GM12878 (cell line): ENCODE results near the gene SMIM22. TPM values are rescaled to one million over a fixed set of nuclear protein-coding genes. Genes with fewer than 3 reads are reported as not detected.
A peak's percentile ranks its signal among the peaks of the same experiment; 100 is the strongest.

ENCODE experiments used
- ATAC-seq: fragments of 200-7000 bp; cut with Tn5 transposase; 3 replicates; pipeline ENCODE4 v1.9.1; 2020; ENCODE audit warnings: mild to moderate bottlenecking, moderate library complexity
- BruUV-seq: library from RNA; stranded (reverse); fragments of 400-500 nt; replicated peaks from 2 replicates; lab custom pipeline; 2021; lab: Mats Ljungman, UMichigan
- CTCF ChIA-PET: fragments of 300-600 bp; sonication (Branson Sonifier 250); formaldehyde crosslinking; extraction: SDS; loops from one replicate; lab custom pipeline; 2021; ENCODE audit warnings: inconsistent platforms; lab: Yijun Ruan, JAX
- POLR2A ChIA-PET: fragments of 350-600 bp; formaldehyde crosslinking; extraction: SDS; loops from one replicate; lab custom pipeline; 2021; ENCODE audit warnings: inconsistent platforms; lab: Charles Lee
- RAD21 ChIA-PET: fragments of 300-600 bp; sonication (Branson Sonifier 250); formaldehyde crosslinking; loops from one replicate; lab custom pipeline; 2023; ENCODE audit warnings: antibody characterized with exemption; ENCODE audit not compliant: unreplicated experiment; lab: Charles Lee
- SMC1A ChIA-PET: fragments of 300-600 bp; sonication (Branson Sonifier 250); formaldehyde crosslinking; loops from one replicate; lab custom pipeline; 2023; ENCODE audit not compliant: unreplicated experiment, uncharacterized antibody; lab: Charles Lee
- DNase-seq: peaks from one replicate; pipeline ENCODE4 v3.0.0-alpha.2; 2011; ENCODE audit warnings: low read depth, low spot score
- FAIRE-seq: peaks from 3 replicates; lab custom pipeline; 2011; peaks lifted over from hg19 to GRCh38; lab: Jason Lieb, UNC
- H2AFZ ChIP-seq: 2 replicates; pipeline ENCODE4 v1.6.0; 2011; ENCODE audit warnings: low read depth, low read length, control low read depth; ENCODE audit not compliant: control insufficient read depth
- H3K27ac ChIP-seq: 2 replicates; pipeline ENCODE4 v1.5.1; 2011; ENCODE audit warnings: control low read depth; ENCODE audit not compliant: control insufficient read depth, insufficient read depth
- H3K27me3 ChIP-seq, 2 experiments: replicated peaks in 1 of 2; 2 replicates each; pipeline versions ENCODE4 v1.6.0 to v1.6.1; 2011; ENCODE audit warnings: low read length in 1 of 2; ENCODE audit not compliant: control insufficient read depth in 2 of 2, insufficient read depth in 2 of 2
- H3K36me3 ChIP-seq, 2 experiments: 2 replicates each; pipeline ENCODE4 v1.5.1; 2011; ENCODE audit warnings: low read length in 1 of 2; ENCODE audit not compliant: control insufficient read depth in 2 of 2, insufficient read depth in 2 of 2
- H3K4me1 ChIP-seq: 2 replicates; pipeline ENCODE4 v1.6.1; 2011; ENCODE audit warnings: mild to moderate bottlenecking, low read length, moderate library complexity, mixed read lengths; ENCODE audit not compliant: control insufficient read depth, insufficient read depth
- H3K4me2 ChIP-seq: 2 replicates; pipeline ENCODE4 v1.6.0; 2011; ENCODE audit warnings: control low read depth; ENCODE audit not compliant: control insufficient read depth, insufficient read depth
- H3K4me3 ChIP-seq: fragments of 200-600 bp; sonication (generic); 2 replicates; pipeline ENCODE4 v1.5.1; 2016
- H3K79me2 ChIP-seq: 2 replicates; pipeline ENCODE4 v1.6.0; 2011; ENCODE audit warnings: low read length; ENCODE audit not compliant: control insufficient read depth, insufficient read depth
- H3K9ac ChIP-seq: 2 replicates; pipeline ENCODE4 v1.8.0; 2011; ENCODE audit warnings: low read length, control low read depth, mixed read lengths; ENCODE audit not compliant: control insufficient read depth, insufficient read depth
- H3K9me3 ChIP-seq: replicated peaks from 3 replicates; pipeline ENCODE4 v1.5.1; 2011; ENCODE audit warnings: mild to moderate bottlenecking, low read length; ENCODE audit not compliant: control insufficient read depth, insufficient read depth
- H4K20me1 ChIP-seq: 2 replicates; pipeline ENCODE4 v1.6.0; 2011; ENCODE audit not compliant: control insufficient read depth, insufficient read depth
- FOS ChIP-seq: IDR thresholded peaks from 3 replicates; pipeline ENCODE4 v1.6.1; 2011; ENCODE audit warnings: borderline replicate concordance; ENCODE audit not compliant: insufficient read length; ENCODE audit errors: extremely low read depth
- HCFC1 ChIP-seq: fragments of 150-350 bp; IDR thresholded peaks from 2 replicates; pipeline ENCODE4 v1.6.1; 2014; ENCODE audit warnings: low read length
- HDAC2 ChIP-seq: fragments of 200-600 bp; sonication (generic); IDR thresholded peaks from 2 replicates; pipeline ENCODE4 v1.6.1; 2017
- HDAC6 ChIP-seq: fragments of 200-600 bp; sonication (generic); IDR thresholded peaks from one replicate; pipeline ENCODE4 v1.8.0; 2017; ENCODE audit warnings: antibody characterized with exemption; ENCODE audit not compliant: unreplicated experiment
- NRF1 ChIP-seq: conservative IDR thresholded peaks from 2 replicates; pipeline ENCODE4 v1.6.1; 2011; ENCODE audit warnings: mild to moderate bottlenecking, low read depth, low read length, improper control_type of control experiment
- PAX8 ChIP-seq: fragments of 450-650 bp; IDR thresholded peaks from 2 replicates; pipeline ENCODE4 v1.6.1; 2017; ENCODE audit warnings: mild to moderate bottlenecking, moderate library complexity
- RB1 ChIP-seq: fragments of 450-650 bp; formaldehyde crosslinking; IDR thresholded peaks from 2 replicates; pipeline ENCODE4 v1.6.1; 2017; ENCODE audit warnings: mild to moderate bottlenecking, borderline replicate concordance
- SMAD1 ChIP-seq: fragments of 450-650 bp; IDR thresholded peaks from 2 replicates; pipeline ENCODE4 v1.6.1; 2018; ENCODE audit warnings: mild to moderate bottlenecking, low read depth; ENCODE audit not compliant: partially characterized antibody
- SMARCA5 ChIP-seq: fragments of 450-650 bp; IDR thresholded peaks from 2 replicates; pipeline ENCODE4 v1.6.1; 2017; ENCODE audit warnings: mild to moderate bottlenecking
- SPI1 ChIP-seq: IDR thresholded peaks from 2 replicates; pipeline ENCODE4 v1.6.1; 2011; ENCODE audit warnings: low read depth, mild to moderate bottlenecking, low read length, moderate library complexity, borderline replicate concordance; ENCODE audit not compliant: insufficient read depth
- WGBS: methylation state at CpG from one replicate; pipeline ENCODE4 v1.1.6; 2016; ENCODE audit warnings: low lambda C conversion rate; ENCODE audit not compliant: insufficient replicate concordance, insufficient coverage; ENCODE audit errors: missing lambda C conversion rate; 5-methylcytosine and 5-hydroxymethylcytosine counted together
- in situ Hi-C: fragments of 300-500 bp; cut with MboI; formaldehyde crosslinking; loops from 9 replicates; pipeline ENCODE4 v1.14.3; 2018; ENCODE audit warnings: mixed read lengths
- intact Hi-C: fragments of 100-400 bp; cut with micrococcal nuclease; formaldehyde crosslinking; loops from one replicate; pipeline ENCODE4 v1.14.2; 2022; ENCODE audit not compliant: unreplicated experiment
- polyA plus RNA-seq, 11 experiments: library from polyadenylated mRNA; depleted of rRNA in 4 of 11; unstranded in 6 of 11; stranded (reverse) in 5 of 11; fragments of >200 nt; fragmentation: Nextera tagmentation in 4 of 11; fragmentation: Illumina TruSeq in 1 of 11; extraction: Ambion mirVana in 4 of 11; extraction: Trizol in 1 of 11; gene quantifications; 1 replicate in 1 of 11; 2 replicates in 10 of 11; pipeline versions ENCODE4 v1.2.1 to v1.2.3, GENCODE V29; 2011 to 2016; ENCODE audit warnings: inconsistent platforms in 2 of 11, missing spikeins in 2 of 11, low read depth in 1 of 11
- total RNA-seq, 4 experiments: library from RNA; depleted of rRNA in 3 of 4; stranded (reverse); fragments of >200 nt in 3 of 4; fragmentation: Illumina TruSeq in 1 of 4; extraction: Trizol in 1 of 4; gene quantifications; 2 replicates each; pipeline versions ENCODE4 v1.2.1 to v1.2.3, GENCODE V29; 2013 to 2021
- TF ChIP-seq, protein P1 (sequence below): fragments of 450-650 bp; formaldehyde crosslinking; IDR thresholded peaks from 2 replicates; pipeline ENCODE4 v1.4.0; 2022; ENCODE audit warnings: mild to moderate bottlenecking, moderate library complexity
- TF ChIP-seq, protein P2 (sequence below): IDR thresholded peaks from 2 replicates; pipeline ENCODE4 v1.6.1; 2011; ENCODE audit warnings: low read depth, low read length, improper control_type of control experiment, borderline replicate concordance
- TF ChIP-seq, protein P3 (sequence below): fragments of 450-650 bp; IDR thresholded peaks from 2 replicates; pipeline ENCODE4 v1.6.1; 2016; ENCODE audit warnings: mild to moderate bottlenecking

Gene SMIM22
- total and polyA plus RNA-seq, 10 of the 15 experiments (the other 5 are each of a cell fraction or from before 2014, with no cell fraction given), result 0.83 TPM; not detected in 9

DNA sequence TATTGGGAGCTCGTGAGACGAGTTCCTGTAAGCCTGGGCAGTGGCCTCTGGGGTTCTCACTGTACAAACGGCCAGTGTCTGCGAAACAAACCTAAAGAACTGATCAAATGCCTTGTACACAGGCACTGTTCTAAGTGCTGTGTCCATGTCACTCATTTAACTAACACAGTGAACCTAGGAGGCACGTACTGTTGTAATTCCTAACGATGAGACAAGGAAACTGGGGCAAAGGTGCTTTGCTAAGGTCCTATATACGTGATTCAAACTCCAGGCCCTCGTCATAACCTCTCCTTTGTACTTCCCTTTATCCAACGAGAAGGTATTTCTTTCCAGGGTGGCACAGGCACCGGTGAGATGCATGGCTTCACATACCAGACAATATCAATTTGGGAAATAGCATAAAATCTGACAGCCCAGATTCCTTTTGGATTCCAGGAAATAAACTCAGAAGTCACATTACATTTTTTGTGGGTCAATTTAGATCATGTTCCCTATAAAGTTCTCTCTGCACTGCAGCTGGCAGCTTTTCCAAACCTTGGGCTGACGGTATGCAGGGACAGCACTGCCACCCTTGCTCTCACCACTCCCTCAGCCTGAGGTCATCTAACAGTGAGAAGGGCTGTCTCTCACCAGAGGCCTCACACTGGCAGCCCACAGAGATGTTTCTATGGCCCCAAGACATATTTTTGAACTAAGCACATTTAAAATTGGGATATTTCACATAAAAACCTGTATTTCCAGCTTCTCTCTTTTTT, 33.6 kb downstream of the SMIM22 start (continued):
- TF ChIP-seq PAX8, result no peak
- TF ChIP-seq, protein P1, sequence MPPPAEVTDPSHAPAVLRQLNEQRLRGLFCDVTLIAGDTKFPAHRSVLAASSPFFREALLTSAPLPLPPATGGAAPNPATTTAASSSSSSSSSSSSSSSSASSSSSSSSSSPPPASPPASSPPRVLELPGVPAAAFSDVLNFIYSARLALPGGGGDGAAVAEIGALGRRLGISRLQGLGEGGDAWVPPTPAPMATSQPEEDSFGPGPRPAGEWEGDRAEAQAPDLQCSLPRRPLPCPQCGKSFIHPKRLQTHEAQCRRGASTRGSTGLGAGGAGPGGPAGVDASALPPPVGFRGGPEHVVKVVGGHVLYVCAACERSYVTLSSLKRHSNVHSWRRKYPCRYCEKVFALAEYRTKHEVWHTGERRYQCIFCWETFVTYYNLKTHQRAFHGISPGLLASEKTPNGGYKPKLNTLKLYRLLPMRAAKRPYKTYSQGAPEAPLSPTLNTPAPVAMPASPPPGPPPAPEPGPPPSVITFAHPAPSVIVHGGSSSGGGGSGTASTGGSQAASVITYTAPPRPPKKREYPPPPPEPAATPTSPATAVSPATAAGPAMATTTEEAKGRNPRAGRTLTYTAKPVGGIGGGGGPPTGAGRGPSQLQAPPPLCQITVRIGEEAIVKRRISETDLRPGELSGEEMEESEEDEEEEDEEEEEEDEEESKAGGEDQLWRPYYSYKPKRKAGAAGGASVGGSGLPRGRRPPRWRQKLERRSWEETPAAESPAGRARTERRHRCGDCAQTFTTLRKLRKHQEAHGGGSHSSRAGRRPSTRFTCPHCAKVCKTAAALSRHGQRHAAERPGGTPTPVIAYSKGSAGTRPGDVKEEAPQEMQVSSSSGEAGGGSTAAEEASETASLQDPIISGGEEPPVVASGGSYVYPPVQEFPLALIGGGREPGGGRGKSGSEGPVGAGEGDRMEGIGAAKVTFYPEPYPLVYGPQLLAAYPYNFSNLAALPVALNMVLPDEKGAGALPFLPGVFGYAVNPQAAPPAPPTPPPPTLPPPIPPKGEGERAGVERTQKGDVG (CRISPR knock-in tag), result no peak
- TF ChIP-seq NRF1, result no peak

DNA sequence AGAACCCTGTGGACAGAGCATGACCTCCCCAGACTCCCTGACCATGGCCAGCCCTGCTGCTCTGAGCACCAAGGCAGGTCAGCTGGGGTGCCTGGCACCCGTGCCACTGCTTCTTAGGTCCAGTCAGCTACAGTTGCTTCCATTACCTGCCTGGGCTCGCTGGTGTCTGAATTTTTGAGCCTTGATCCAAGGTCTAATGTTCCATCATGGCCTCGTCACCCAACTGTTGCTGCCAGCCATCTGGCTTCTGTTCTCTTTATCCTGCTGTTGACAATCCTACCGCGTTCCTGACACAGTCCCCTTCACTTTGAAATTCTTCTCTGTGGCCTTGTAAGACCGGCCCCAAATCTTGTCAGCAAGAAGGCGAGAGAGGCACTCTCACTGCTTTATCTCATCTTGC, 35.2 kb downstream of the SMIM22 start:
- ChIA-PET SMC1A (interaction anchor here (1.8 kb wide), 1 partner anchor 28 kb away, joined by 5 read pairs; the partner anchor contains the start of gene ROGDI), POLR2A (interaction anchor here (1.4 kb wide), 1 partner anchor 11 kb away, joined by 3 read pairs; no protein-coding TSS in a partner anchor), RAD21 (no interaction called here), CTCF (no interaction called here)
- Histone ChIP-seq H3K79me2 (no peaks in the 10 kb centered on the region), H3K4me2 (no peak overlapping the region), H2AFZ (no peak overlapping the region), H3K9me3 (no peaks in the 10 kb centered on the region), H4K20me1 (no peaks in the 10 kb centered on the region), H3K9ac (no peak overlapping the region), H3K4me1 (peaks cover 10% of the 10 kb centered on the region), H3K36me3 (peaks cover 30 to 39% of the 10 kb centered on the region in 2 experiments), H3K27me3 (no peaks in the 10 kb centered on the region), H3K4me3 (no peak overlapping the region), H3K27ac (no peak overlapping the region)
- WGBS, result 88% methylated on average over 7 of the region's 7 CpGs
- intact Hi-C loops (no loop called here), in situ Hi-C loops (no loop called here)
- BruUV-seq, result TSS peak; percentile 14
- FAIRE-seq (no peak), ATAC-seq (no peak), DNase-seq (no peak)
- no peak for TF ChIP-seq HCFC1
- TF ChIP-seq SMAD1, result no peak
- TF ChIP-seq, protein P2, sequence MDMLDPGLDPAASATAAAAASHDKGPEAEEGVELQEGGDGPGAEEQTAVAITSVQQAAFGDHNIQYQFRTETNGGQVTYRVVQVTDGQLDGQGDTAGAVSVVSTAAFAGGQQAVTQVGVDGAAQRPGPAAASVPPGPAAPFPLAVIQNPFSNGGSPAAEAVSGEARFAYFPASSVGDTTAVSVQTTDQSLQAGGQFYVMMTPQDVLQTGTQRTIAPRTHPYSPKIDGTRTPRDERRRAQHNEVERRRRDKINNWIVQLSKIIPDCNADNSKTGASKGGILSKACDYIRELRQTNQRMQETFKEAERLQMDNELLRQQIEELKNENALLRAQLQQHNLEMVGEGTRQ, result no peak
- TF ChIP-seq FOS, result no peak
- TF ChIP-seq HDAC2, result no peak
- TF ChIP-seq SPI1, result no peak
- TF ChIP-seq, protein P3, sequence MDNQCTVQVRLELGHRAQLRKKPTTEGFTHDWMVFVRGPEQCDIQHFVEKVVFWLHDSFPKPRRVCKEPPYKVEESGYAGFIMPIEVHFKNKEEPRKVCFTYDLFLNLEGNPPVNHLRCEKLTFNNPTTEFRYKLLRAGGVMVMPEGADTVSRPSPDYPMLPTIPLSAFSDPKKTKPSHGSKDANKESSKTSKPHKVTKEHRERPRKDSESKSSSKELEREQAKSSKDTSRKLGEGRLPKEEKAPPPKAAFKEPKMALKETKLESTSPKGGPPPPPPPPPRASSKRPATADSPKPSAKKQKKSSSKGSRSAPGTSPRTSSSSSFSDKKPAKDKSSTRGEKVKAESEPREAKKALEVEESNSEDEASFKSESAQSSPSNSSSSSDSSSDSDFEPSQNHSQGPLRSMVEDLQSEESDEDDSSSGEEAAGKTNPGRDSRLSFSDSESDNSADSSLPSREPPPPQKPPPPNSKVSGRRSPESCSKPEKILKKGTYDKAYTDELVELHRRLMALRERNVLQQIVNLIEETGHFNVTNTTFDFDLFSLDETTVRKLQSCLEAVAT, result no peak
- TF ChIP-seq SMARCA5, result no peak
- no peak for TF ChIP-seq RB1
- no peak for TF ChIP-seq HDAC6
